GM21717 (cell line): ENCODE results near the gene LIG1.

Experiments
- ATAC-seq: cut with Tn5 transposase; IDR thresholded peaks from one replicate; pipeline ENCODE4 v1.9.1; 2021; ENCODE audit warnings: mild to moderate bottlenecking, moderate library complexity; ENCODE audit not compliant: unreplicated experiment

LIG1 gene

DNA sequence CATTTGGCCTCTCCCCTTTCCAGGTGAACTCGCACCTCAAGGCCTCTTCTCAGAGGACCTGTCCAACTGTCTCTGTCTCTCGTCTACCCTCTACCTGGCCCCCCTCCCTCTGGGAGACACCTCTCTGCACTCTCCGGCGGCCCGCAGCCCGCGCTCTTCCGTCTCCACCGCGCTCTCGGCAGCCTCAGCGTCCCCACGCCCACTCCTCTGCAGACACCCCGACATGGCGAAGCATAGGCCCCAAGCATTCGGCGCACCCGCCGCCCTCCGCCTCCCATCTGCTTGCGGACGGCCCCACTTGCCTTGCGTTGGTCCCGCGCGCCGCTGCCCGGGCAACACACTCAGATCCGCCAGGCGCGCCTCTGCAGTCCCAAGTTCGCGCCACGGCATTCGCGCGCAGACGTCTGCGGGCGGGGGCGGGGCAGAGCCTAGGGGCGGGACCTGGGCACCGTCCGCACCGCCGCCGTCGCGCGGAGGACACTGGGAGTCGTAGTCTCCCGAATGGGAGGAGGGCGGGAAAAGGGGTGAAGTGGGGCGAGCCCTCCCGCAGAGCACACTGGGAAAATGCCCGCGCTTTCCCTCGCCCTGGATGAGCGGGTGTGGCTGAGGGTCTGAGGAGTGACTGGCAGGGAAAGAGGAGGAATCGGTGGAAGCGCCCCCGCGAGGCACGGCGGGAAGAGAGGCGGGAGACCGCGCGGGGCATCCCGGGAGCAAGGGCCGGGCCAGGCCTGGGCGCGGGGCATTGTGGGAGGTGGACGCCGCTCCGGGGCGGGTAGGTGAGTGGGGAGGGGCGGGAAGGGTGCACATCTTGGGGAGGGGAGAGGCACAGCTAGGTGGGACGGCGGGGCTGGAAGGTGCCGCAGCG, at the start of gene LIG1, which contains the start of gene ZSWIM9:
TSS of gene LIG1 (minus strand) at position 406 of the 865 bp plus-strand sequence. CDS start 4,778 bp downstream, outside the sequence.
TSS of gene ZSWIM9 (plus strand) at position 742 of the 865 bp plus-strand sequence. CDS start 1,123 bp downstream, outside the sequence.
- peak; percentile 67 for ATAC-seq

- ATAC-seq: no peak
These were observed 48.9 kb upstream of the LIG1 start for GRCh38 chr19:48218997-48219396.

- ATAC-seq: no peak
These were observed 46.8 kb upstream of the LIG1 start for GRCh38 chr19:48216933-48217332.

- no peak for ATAC-seq
These were observed 43.8 kb upstream of the LIG1 start for GRCh38 chr19:48213959-48214358.

DNA sequence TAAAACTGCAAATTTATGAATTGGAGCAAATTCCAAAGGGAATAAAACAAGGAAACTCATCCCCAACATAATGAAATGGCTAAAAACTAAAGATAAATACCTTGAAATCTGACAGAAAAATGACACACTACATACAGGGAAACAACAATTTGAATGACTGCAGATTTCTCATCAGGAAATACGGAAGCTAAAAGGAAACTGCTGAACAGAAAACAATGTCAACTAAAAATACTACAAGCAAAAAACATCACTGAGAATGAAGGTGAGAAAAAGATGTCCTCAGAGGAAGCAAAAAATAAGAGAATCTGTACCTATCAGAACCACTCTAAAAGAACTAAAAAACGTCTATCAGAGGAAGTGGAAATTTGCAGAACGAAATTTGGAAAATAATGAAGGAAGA, 39.9 kb upstream of the LIG1 start:
- ATAC-seq: no peak

DNA sequence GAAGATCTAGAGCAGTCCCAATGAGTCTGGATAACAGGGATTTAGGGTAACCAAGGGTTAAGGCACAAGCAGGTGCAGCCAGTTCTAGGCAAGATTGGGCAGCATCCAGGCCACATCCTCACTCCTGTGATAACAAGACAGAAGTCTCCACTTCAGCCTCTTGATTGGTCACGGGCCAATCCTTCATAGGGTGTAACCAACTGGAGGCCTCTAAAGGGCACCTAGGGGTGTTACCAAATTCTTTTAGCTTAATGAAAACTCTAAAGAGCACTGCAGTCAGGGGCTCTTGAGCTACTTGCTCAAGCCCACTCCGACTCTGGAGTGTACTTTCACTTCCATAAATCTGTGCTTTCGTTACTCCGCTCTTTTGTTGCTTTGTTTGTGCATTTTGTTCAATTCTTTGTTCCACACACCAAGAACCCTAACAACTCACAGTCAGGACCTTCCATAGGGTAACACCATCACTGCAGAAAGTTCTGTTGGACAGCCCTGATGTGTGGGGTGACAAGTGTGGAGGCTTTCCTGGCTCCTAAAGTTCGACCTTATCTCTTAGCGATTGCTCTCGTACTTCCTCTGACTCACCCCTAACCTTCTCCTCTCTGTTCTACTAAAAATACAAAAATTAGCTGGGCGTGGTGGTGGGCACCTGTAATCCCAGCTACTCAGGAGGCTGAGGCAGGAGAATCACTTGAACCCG, 36.4 kb upstream of the LIG1 start:
- ATAC-seq: no peak

DNA sequence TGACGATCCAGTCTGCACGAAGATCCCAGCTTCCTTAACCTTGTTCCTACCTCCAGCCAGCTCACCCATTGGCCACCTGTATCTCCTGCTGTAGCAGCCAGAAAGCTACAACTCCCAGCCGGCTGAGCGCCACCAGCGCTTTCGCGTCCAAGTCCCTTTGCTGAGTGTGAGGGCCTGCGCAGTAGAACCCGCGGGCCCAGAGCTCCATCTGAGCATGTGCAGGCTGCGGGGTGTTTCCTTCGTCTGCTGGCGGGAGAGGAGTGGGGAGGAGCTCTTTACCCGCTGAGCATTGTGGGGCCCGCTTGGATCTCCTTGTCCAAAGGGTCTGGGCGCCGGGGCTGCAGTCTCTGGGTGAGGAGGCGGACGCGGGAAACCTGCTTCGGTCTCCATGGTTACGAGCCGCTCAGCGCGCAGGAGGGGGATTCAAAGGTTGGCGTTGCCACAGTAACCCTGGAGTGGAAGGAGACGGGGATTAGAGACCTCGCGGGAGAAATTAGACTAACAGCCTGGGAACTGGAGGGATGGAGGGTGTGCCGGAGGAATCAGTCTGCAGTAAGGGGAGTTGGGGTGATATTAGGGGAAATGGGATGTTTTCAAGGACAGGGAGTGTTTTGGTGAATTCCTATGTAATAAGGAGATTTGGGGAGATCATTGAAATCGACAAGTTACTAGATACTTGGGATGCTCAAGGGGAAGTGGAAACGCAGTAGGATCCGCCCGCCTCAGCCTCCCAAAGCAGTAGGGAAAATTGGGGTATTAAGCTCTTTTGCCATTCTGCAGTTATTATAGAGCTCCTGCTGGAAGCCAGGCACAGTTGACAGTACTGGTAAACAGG, 33.9 kb upstream of the LIG1 start:
- peak; percentile 89 for ATAC-seq

- no peak for ATAC-seq
These were observed 33.2 kb upstream of the LIG1 start for GRCh38 chr19:48203222-48203793.

- ATAC-seq: no peak
These were observed 27.0 kb upstream of the LIG1 start for GRCh38 chr19:48196933-48197665.

DNA sequence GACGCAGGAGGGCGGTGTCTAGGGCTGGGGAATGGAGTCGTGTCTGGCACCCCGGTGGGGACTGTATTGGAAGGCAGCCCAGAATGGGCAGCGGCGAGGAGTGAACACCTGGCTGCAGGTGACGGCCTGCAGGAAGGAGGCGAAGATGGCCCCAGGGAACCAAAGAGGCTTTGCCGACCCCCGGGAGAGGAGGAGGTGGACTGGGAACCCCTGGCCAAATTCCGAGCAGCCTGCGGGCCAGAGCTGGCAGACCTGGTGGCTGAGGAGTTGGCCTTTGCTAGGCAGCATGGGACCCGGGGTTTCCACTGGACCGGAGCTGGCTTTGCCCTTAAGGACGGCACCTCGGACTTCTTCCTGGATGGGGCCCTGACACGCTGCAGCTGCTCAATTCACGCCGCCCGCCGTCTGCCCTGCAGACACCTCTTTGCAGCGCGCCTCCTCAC, 26.2 kb upstream of the LIG1 start:
- no peak for ATAC-seq

- no peak for ATAC-seq
These were observed 25.0 kb upstream of the LIG1 start for GRCh38 chr19:48194844-48195830.

- no peak for ATAC-seq
These were observed 24.1 kb upstream of the LIG1 start for GRCh38 chr19:48194041-48194843.

DNA sequence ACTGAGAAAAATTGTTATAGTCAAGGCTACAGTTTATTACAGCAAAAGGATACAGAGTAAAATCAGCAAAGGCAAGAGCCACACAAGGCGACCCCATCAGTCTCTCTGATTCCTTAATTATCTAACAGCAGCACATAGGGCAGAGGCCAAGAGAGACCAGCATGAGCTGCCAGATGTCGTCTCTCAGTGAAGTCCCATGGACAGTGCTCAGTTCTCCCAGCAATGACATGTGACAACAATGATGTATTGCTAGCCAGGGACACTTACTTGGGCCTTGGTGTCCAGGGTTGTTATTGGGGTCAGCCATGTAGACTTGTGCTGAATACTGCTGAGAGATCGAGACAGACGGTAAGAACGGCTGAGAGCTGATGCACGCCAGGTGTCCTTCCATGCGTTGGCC, 22.6 kb upstream of the LIG1 start:
- ATAC-seq: no peak

- no peak for ATAC-seq
These were observed 20.7 kb upstream of the LIG1 start for GRCh38 chr19:48190885-48191284.

DNA sequence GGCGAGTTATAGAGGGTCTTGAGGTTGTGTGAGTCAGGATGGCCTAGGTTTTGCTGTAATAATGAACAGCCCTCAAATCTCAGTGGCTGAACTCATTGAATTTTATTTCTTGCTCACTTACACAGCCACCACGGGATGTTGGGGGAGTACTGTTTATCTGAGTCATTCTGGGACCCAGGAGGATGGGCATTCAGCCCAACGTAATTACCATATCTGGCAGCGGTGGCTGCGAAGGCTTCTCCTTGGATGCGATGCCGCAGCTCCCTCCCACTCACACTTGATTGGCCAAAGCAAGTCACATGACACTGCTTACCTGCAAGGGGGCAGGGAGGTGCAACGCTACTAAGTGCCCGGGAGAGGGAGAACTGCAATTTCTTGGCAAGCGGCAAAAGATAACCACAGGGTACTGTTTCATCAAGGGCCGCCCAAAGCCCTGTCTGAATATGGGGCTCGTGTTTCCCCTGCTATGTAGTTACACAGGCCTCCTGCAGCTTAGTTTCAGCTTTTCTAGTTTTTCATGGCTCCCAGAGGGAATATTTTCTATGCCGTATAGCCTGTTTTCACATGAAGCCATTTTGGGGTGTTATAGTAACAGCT, 20.2 kb upstream of the LIG1 start:
- ATAC-seq: no peak

DNA sequence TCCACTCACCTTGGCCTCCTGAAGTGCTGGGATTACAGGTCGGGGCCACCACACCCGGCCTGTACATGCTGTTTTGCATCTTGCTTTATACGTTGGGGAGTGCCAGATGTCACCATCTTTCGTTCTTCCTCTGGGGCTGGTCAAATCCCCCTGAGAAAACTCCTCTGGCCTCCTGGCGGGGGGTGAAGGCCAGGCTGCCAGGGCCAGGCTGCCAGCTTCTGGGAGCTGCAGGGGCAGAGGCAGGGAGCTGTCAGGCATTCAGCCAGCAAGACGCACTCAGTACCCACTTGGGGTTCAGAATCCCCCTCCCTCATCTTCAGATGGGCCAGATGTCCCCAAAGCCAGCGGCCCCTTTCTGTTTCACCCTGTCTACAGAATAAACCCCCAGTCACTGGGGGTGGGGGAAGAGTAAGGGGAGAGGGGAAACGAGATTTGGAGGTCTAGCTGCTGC, 16.4 kb upstream of the LIG1 start:
- no peak for ATAC-seq

- no peak for ATAC-seq
These were observed 15.9 kb upstream of the LIG1 start for GRCh38 chr19:48186015-48186414.

DNA sequence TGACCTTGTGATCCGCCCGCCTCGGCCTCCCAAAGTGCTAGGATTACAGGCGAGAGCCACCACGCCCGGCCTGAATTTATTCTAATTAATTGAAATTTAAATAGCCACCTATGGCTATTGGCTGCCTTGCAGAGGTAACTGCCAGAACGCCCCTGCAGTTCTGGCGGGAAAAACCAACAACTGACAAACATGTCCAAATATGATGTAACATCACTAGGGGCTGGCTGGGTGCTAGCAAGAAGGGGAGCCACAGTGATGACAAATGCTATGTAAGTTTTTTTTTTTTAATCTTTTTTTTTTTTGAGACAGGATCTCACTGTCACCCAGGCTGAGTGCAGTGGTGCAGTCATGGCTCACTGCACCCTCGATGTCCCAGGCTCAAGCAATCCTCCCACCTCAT, 13.2 kb upstream of the LIG1 start:
- no peak for ATAC-seq
